Natural killer cell (primary cell): Measurements from ENCODE around the gene CCNJL. TPM values are rescaled to one million over a fixed set of nuclear protein-coding genes. Genes with fewer than 3 reads are reported as not detected.

ENCODE experiments used
- ATAC-seq, 3 donors: fragments of 150-1000 bp in 2 of 3; fragments of 200-7000 bp in 1 of 3; cut with Tn5 transposase; 1 replicate in 1 of 3; 2 replicates in 2 of 3; pipeline ENCODE4 v1.10.0; 2021; ENCODE audit warnings: mild to moderate bottlenecking in 2 of 3, moderate library complexity in 2 of 3
- DNase-seq, 2 donors: peaks; one replicate each; pipeline versions ENCODE4 v3.0.0 to v3.0.0-alpha.2; 2013 to 2021; ENCODE audit warnings: mixed read lengths in 1 of 2
- H3K27ac ChIP-seq: one replicate; pipeline ENCODE4 v1.5.1; 2013; ENCODE audit warnings: mild to moderate bottlenecking, low read length
- H3K27me3 ChIP-seq: one replicate; pipeline ENCODE4 v1.6.1; 2013; ENCODE audit warnings: low read length; ENCODE audit not compliant: control insufficient read depth, insufficient read depth
- H3K36me3 ChIP-seq: one replicate; pipeline ENCODE4 v1.6.1; 2013; ENCODE audit warnings: low read length; ENCODE audit not compliant: control insufficient read depth, insufficient read depth
- H3K4me1 ChIP-seq: one replicate; pipeline ENCODE4 v1.6.1; 2013; ENCODE audit warnings: low read length; ENCODE audit not compliant: control insufficient read depth, insufficient read depth
- H3K4me3 ChIP-seq: one replicate; pipeline ENCODE4 v1.5.1; 2013; ENCODE audit warnings: low read length
- H3K9me3 ChIP-seq: one replicate; pipeline ENCODE4 v1.6.1; 2013; ENCODE audit warnings: low read length; ENCODE audit not compliant: control insufficient read depth, insufficient read depth
- H3K27ac Mint-ChIP-seq, 2 donors: one replicate each; pipeline ENCODE4 v1.8.0; 2022; ENCODE audit warnings: mild to moderate bottlenecking in 2 of 2, mixed read lengths in 2 of 2, moderate library complexity in 1 of 2
- H3K27me3 Mint-ChIP-seq, 2 donors: one replicate each; pipeline ENCODE4 v1.8.0; 2022; ENCODE audit warnings: low read depth in 2 of 2, mixed read lengths in 2 of 2
- H3K36me3 Mint-ChIP-seq: one replicate; pipeline ENCODE4 v1.8.0; 2022; ENCODE audit warnings: mixed read lengths
- H3K4me1 Mint-ChIP-seq, 2 donors: one replicate each; pipeline ENCODE4 v1.8.0; 2022; ENCODE audit warnings: mixed read lengths in 2 of 2
- H3K4me3 Mint-ChIP-seq: one replicate; pipeline ENCODE4 v1.8.0; 2022; ENCODE audit warnings: mild to moderate bottlenecking, moderate library complexity, mixed read lengths
- H3K9me3 Mint-ChIP-seq, 2 donors: one replicate each; pipeline ENCODE4 v1.8.0; 2022; ENCODE audit warnings: mixed read lengths in 2 of 2
- WGBS: methylation state at CpG from one replicate; pipeline ENCODE4 v1.1.7; 2013; ENCODE audit warnings: missing lambda C conversion rate; ENCODE audit not compliant: insufficient coverage; 5-methylcytosine and 5-hydroxymethylcytosine counted together
- intact Hi-C: fragments of 100-400 bp; cut with micrococcal nuclease; formaldehyde crosslinking; loops from one replicate; pipeline ENCODE4 v1.14.2; 2022
- total RNA-seq, 4 donors: library from RNA; stranded (reverse); fragments of 120-200 nt in 1 of 4; gene quantifications; one replicate each; pipeline versions ENCODE4 v1.2.3 to v1.2.4, GENCODE V29; 2013 to 2022
- TF ChIP-seq, protein P1 (sequence below): fragments of 200-600 bp; IDR thresholded peaks from one replicate; pipeline ENCODE4 v1.8.0; 2022; ENCODE audit warnings: antibody characterized with exemption

CCNJL gene
- total RNA-seq, 3 donors from 2014 or later (not counting 1 experiment from before 2014, with no cell fraction given): 19.9 to 32.1 (median 20.7) TPM

DNA sequence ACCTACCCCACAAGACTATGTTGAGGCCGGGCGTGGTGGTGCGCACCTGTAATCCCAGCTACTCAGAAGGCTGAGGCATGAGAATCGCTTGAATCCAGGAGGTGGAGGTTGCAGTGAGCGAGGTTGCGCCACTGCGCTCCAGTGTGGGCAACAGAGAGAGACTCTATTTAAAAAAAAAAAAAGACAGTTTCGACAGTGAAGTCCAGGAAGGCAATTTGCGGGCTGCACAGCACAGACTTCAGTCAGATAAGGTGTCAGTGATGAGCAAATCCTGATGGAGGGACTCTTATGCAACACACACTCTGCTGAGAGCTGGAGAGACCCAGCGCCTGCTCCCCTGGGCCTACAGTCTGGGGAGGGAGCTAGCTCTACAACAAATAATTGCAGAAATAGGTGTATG is 14.2 kb downstream of the CCNJL start:
- peaks cover 64% of the 10 kb centered on the region in 2 donors for H3K4me1 Mint-ChIP-seq
- WGBS: 64% methylated on average over 10 of the region's 10 CpGs
- H3K27ac ChIP-seq: peak overlapping the region; percentile 87
- peak overlapping the region; percentile 89 to 98 for H3K27ac Mint-ChIP-seq
- H3K36me3 ChIP-seq: no peaks in the 10 kb centered on the region
- H3K4me1 ChIP-seq: peaks cover 70% of the 10 kb centered on the region
- H3K4me3 Mint-ChIP-seq: peak overlapping the region; percentile 88
- no peaks in the 10 kb centered on the region for H3K27me3 Mint-ChIP-seq
- no peaks in the 10 kb centered on the region for H3K9me3 Mint-ChIP-seq
- TF ChIP-seq, protein P1, sequence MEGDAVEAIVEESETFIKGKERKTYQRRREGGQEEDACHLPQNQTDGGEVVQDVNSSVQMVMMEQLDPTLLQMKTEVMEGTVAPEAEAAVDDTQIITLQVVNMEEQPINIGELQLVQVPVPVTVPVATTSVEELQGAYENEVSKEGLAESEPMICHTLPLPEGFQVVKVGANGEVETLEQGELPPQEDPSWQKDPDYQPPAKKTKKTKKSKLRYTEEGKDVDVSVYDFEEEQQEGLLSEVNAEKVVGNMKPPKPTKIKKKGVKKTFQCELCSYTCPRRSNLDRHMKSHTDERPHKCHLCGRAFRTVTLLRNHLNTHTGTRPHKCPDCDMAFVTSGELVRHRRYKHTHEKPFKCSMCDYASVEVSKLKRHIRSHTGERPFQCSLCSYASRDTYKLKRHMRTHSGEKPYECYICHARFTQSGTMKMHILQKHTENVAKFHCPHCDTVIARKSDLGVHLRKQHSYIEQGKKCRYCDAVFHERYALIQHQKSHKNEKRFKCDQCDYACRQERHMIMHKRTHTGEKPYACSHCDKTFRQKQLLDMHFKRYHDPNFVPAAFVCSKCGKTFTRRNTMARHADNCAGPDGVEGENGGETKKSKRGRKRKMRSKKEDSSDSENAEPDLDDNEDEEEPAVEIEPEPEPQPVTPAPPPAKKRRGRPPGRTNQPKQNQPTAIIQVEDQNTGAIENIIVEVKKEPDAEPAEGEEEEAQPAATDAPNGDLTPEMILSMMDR: no peak
- no peak overlapping the region for H3K4me3 ChIP-seq
- peak in 1 of 2 donors; percentile 27 for DNase-seq
- intact Hi-C loops: loop anchor here (1.0 kb wide), 2 partner anchors 14 to 24 kb away; partner anchors contain the start of gene CCNJL
- H3K27me3 ChIP-seq: no peaks in the 10 kb centered on the region
- peak; percentile 27 to 45 (median 32) for ATAC-seq
- H3K36me3 Mint-ChIP-seq: no peaks in the 10 kb centered on the region
- H3K9me3 ChIP-seq: no peaks in the 10 kb centered on the region

DNA sequence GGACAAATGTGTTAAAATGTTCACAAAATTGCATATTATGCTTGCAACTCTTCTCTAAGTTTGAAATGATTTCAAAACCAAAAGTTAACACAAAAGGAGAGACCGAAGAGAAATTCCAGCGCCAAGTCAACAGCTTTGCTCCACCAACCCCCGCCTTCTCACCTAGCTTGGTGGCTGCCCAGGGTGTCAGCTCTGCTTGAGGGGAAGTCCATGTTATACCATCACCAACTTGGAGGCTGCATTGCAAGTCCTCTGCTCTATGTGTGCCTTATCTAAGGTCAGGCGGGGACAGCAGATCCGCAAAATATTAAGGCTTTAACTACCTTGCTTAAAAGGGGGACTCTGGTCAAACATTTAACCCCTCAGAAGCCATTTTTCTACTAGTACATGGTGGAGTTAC is 14.6 kb downstream of the CCNJL start:
- Mint-ChIP-seq H3K27ac (peak overlapping the region; percentile 89 to 98), H3K4me1 (peaks cover 64 to 68% of the 10 kb centered on the region in 2 donors), H3K9me3 (no peaks in the 10 kb centered on the region), H3K36me3 (no peaks in the 10 kb centered on the region), H3K27me3 (no peaks in the 10 kb centered on the region), H3K4me3 (peak overlapping the region; percentile 88)
- Histone ChIP-seq H3K36me3 (no peaks in the 10 kb centered on the region), H3K4me3 (no peak overlapping the region), H3K9me3 (no peaks in the 10 kb centered on the region), H3K27ac (peak overlapping the region; percentile 87), H3K4me1 (peaks cover 74% of the 10 kb centered on the region), H3K27me3 (no peaks in the 10 kb centered on the region)
- intact Hi-C loops: loop anchor here (1.0 kb wide), 2 partner anchors 15 to 23 kb away; partner anchors contain the start of gene CCNJL
- peak; percentile 36 to 71 for DNase-seq
- ATAC-seq: peak; percentile 81 to 91 (median 87)
- WGBS: 40% methylated on average over 5 of the region's 5 CpGs
- TF ChIP-seq, protein P1: no peak

DNA sequence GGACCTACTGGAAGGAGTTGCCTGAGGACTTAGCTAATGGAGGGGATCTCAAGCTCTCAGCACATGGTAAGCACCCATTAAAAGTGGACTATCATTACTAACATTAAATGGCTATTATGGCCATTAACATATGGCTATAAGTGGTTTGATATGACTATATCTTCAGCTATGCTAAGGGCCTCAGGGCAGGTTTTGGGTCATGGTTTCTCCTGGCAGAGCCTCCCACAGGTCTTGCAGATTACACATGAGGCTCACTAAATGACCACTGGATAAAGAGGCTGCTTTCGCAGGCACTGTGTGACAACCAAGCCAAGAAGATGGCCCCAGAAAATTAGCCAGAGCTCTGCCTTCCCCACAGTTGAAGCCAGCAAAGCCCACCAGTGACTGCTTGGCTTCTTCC is 15.4 kb downstream of the CCNJL start:
- no peaks in the 10 kb centered on the region for H3K9me3 Mint-ChIP-seq
- intact Hi-C loops: no loop called here
- WGBS: 100% methylated on average over 1 of the region's 1 CpG
- no peaks in the 10 kb centered on the region for H3K9me3 ChIP-seq
- no peaks in the 10 kb centered on the region for H3K27me3 ChIP-seq
- H3K36me3 ChIP-seq: no peaks in the 10 kb centered on the region
- H3K27ac Mint-ChIP-seq: peak overlapping the region; percentile 89 to 98
- DNase-seq (no peak), ATAC-seq (no peak)
- H3K4me3 ChIP-seq: no peak overlapping the region
- H3K27me3 Mint-ChIP-seq: no peaks in the 10 kb centered on the region
- H3K36me3 Mint-ChIP-seq: no peaks in the 10 kb centered on the region
- peak overlapping the region; percentile 88 for H3K4me3 Mint-ChIP-seq
- H3K4me1 ChIP-seq: peaks cover 78% of the 10 kb centered on the region
- H3K27ac ChIP-seq: peak overlapping the region; percentile 87
- peaks cover 67 to 73% of the 10 kb centered on the region in 2 donors for H3K4me1 Mint-ChIP-seq
- TF ChIP-seq, protein P1: no peak

DNA sequence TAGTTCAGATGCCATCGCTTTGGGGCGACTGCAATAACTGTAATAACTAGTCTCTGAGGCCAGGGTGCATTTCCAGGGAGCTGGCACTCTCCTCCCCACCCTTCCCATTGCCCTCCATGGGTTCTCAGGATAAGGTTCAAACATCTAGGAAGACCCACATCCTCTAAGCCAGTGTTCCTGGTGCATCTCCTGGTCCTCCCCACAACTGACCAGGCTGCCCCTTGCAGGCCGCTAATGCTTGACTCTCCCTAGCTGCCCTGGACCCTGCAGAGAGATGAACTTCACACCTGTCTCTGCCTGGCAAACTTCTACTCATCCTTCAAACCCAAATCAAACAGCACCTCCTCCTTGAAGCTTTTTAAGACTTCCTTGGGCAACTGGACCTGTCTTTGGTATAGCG is 15.9 kb downstream of the CCNJL start:
- peaks cover 70 to 76% of the 10 kb centered on the region in 2 donors for H3K4me1 Mint-ChIP-seq
- no peak for ATAC-seq
- H3K27me3 Mint-ChIP-seq: no peaks in the 10 kb centered on the region
- H3K9me3 Mint-ChIP-seq: no peaks in the 10 kb centered on the region
- DNase-seq: no peak
- intact Hi-C loops: no loop called here
- no peaks in the 10 kb centered on the region for H3K36me3 Mint-ChIP-seq
- H3K27ac Mint-ChIP-seq: peak overlapping the region; percentile 89 to 98
- H3K36me3 ChIP-seq: no peaks in the 10 kb centered on the region
- no peak overlapping the region for H3K4me3 ChIP-seq
- peaks cover 82% of the 10 kb centered on the region for H3K4me1 ChIP-seq
- H3K27ac ChIP-seq: peak overlapping the region; percentile 87
- TF ChIP-seq, protein P1: no peak
- WGBS: 91% methylated on average over 4 of the region's 4 CpGs
- no peaks in the 10 kb centered on the region for H3K27me3 ChIP-seq
- H3K4me3 Mint-ChIP-seq: peak overlapping the region; percentile 88
- H3K9me3 ChIP-seq: no peaks in the 10 kb centered on the region
